ENCODE measurements around the gene ISG20. TPM values are rescaled to one million over a fixed set of nuclear protein-coding genes. Genes with fewer than 3 reads are reported as not detected.

The ISG20 gene
- polyA plus RNA-seq, 2 of the 4 experiments (the other 2 are of a cell fraction): 7.2 to 47.4 TPM

- CTCF ChIA-PET: no interaction called here
- Histone ChIP-seq H3K4me2 (peak overlapping the region; percentile 10; the same call in 1 of the 3 replicates), H3K4me1 (peaks cover 56% of the 10 kb centered on the region), H3K27ac (peak overlapping the region; percentile 87 to 92; a peak in 3 of 6 replicates), H3K4me3 (no peak overlapping the region), H3K9me3 (no peaks in the 10 kb centered on the region)
- FAIRE-seq (no peak), DNase-seq (ENCODE audit: low read depth in 1 of 2, low spot score in 1 of 2) (peak in 1 of 2 experiments; percentile 52), ATAC-seq (peak in 1 of 2 experiments; percentile 2; a peak in 1 of 6 replicates)
- POLR2A ChIA-PET: interaction anchor here (1.1 kb wide), 1 partner anchor 14 kb away, joined by 3 read pairs; no protein-coding TSS in a partner anchor
- 69% methylated on average over 10 of the region's 11 CpGs for WGBS (ENCODE audit: missing lambda C conversion rate)
- TF ChIP-seq POLR2A (IDR thresholded peaks at IDR 0.05; ENCODE audit: low read length) (no peak), USF2 (IDR thresholded peaks at IDR 0.05) (0 out of 2 replicates have a peak, but pooled peaks have one; percentile 16), FOSL2 (IDR thresholded peaks at IDR 0.05) (no peak), FOSL2 (CRISPR knock-in tag; IDR thresholded peaks at IDR 0.05) (peak; percentile 67), TP53 (CRISPR knock-in tag; IDR thresholded peaks at IDR 0.05) (no peak), FOSB (CRISPR knock-in tag; IDR thresholded peaks at IDR 0.05) (peak; percentile 72; the same call in 1 of the 2 replicates), HOXA7 (CRISPR knock-in tag; IDR thresholded peaks at IDR 0.05) (0 out of 2 replicates have a peak, but pooled peaks have one; percentile 45), E2F6 (IDR thresholded peaks at IDR 0.05; ENCODE audit: borderline replicate concordance, low read depth) (no peak), KDM1A (IDR thresholded peaks at IDR 0.05; ENCODE audit: low read depth) (no peak)
Observed at GRCh38 chr15:88636050-88636449, 2.8 kb upstream of the ISG20 start.

- 87% methylated on average over 5 of the region's 5 CpGs for WGBS (ENCODE audit: missing lambda C conversion rate)
- H3K4me1 ChIP-seq: peaks cover 55% of the 10 kb centered on the region
- no peaks in the 10 kb centered on the region for H3K9me3 ChIP-seq
- TF ChIP-seq HEYL (CRISPR knock-in tag; IDR thresholded peaks at IDR 0.05) (no peak), TP53 (CRISPR knock-in tag; IDR thresholded peaks at IDR 0.05) (no peak), REST (IDR thresholded peaks at IDR 0.05) (no peak), JUN (IDR thresholded peaks at IDR 0.05) (peak in 1 of 2 experiments; percentile 4; a peak in 1 of 5 replicates), FOXS1 (CRISPR knock-in tag; IDR thresholded peaks at IDR 0.05) (no peak), HOXB13 (CRISPR knock-in tag; IDR thresholded peaks at IDR 0.05; ENCODE audit: low read depth) (no peak), PBX3 (IDR thresholded peaks at IDR 0.05) (0 out of 2 replicates have a peak, but pooled peaks have one; percentile 28)
- POLR2A ChIA-PET: interaction anchor here (1.1 kb wide), 1 partner anchor 15 kb away, joined by 3 read pairs; no protein-coding TSS in a partner anchor
- H3K4me2 ChIP-seq: peak overlapping the region; percentile 81; the same call in 1 of the 3 replicates
- no peak overlapping the region for H3K4me3 ChIP-seq
- H3K27ac ChIP-seq: peak overlapping the region; percentile 87 to 92; a peak in 5 of 6 replicates
- CTCF ChIA-PET: no interaction called here
- ATAC-seq (no peak), FAIRE-seq (no peak), DNase-seq (ENCODE audit: low read depth in 1 of 2, low spot score in 1 of 2) (no peak)
Observed at GRCh38 chr15:88636654-88637053, 2.2 kb upstream of the ISG20 start.

GRCh38 chr15:88637436-88637835 lies 1.4 kb upstream of the ISG20 start:
- DNase-seq (ENCODE audit: low read depth in 1 of 2, low spot score in 1 of 2) (no peak), FAIRE-seq (no peak), ATAC-seq (no peak)
- Histone ChIP-seq H3K4me2 (peak overlapping the region; percentile 81), H3K27ac (peak overlapping the region; percentile 87 to 92), H3K4me3 (no peak overlapping the region), H3K4me1 (peaks cover 55% of the 10 kb centered on the region), H3K9me3 (no peaks in the 10 kb centered on the region)
- ChIA-PET CTCF (no interaction called here), POLR2A (no interaction called here)
- 73% methylated on average over 7 of the region's 7 CpGs for WGBS (ENCODE audit: missing lambda C conversion rate)
- TF ChIP-seq HDAC2 (IDR thresholded peaks at IDR 0.05): no peak
- no peak for TF ChIP-seq MAFK (IDR thresholded peaks at IDR 0.05; ENCODE audit: partially characterized antibody)
- TF ChIP-seq FOSL2 (IDR thresholded peaks at IDR 0.05): no peak
- TF ChIP-seq FOSL2 (CRISPR knock-in tag; IDR thresholded peaks at IDR 0.05): no peak
- no peak for TF ChIP-seq GATA3 (IDR thresholded peaks at IDR 0.05; ENCODE audit: borderline replicate concordance)
- TF ChIP-seq CBX2 (IDR thresholded peaks at IDR 0.05; ENCODE audit: borderline replicate concordance, low read depth): no peak
- TF ChIP-seq CTCF (IDR thresholded peaks at IDR 0.05): no peak
- TF ChIP-seq HMGXB4 (CRISPR knock-in tag; IDR thresholded peaks at IDR 0.05; ENCODE audit: borderline replicate concordance): no peak
- TF ChIP-seq TP53 (CRISPR knock-in tag; IDR thresholded peaks at IDR 0.05): no peak
- no peak for TF ChIP-seq NR3C1 (IDR thresholded peaks at IDR 0.05)

Measured in A549 (cell line).